Panc1 (cell line): ENCODE results near the gene UGDH. TPM values are rescaled to one million over a fixed set of nuclear protein-coding genes. Genes with fewer than 3 reads are reported as not detected.
"Not testable (repeated sequence)": the region's sequence is repeated elsewhere in the genome, so short reads cannot be mapped to it uniquely, and the experiment has no call there.

Experiments
- ATAC-seq: fragments of 200-7000 bp; cut with Tn5 transposase; 2 replicates; pipeline ENCODE4 v1.9.1; 2020; ENCODE audit warnings: mild to moderate bottlenecking, moderate library complexity
- BruUV-seq: library from RNA; stranded (reverse); fragments of 400-500 nt; replicated peaks from 2 replicates; lab custom pipeline; 2021; lab: Mats Ljungman, UMichigan
- CTCF ChIA-PET: fragments of 300-600 bp; sonication (Branson Sonifier 250); formaldehyde crosslinking; loops from one replicate; lab custom pipeline; 2022; ENCODE audit warnings: antibody characterized with exemption; lab: Charles Lee
- POLR2A ChIA-PET: fragments of 300-600 bp; sonication (Branson Sonifier 250); formaldehyde crosslinking; loops from one replicate; lab custom pipeline; 2022; ENCODE audit warnings: antibody characterized with exemption; lab: Charles Lee
- DNase-seq: peaks from one replicate; pipeline ENCODE4 v3.0.0-alpha.2; 2010; ENCODE audit warnings: low read depth, low spot score
- H3K27ac ChIP-seq: 2 replicates; pipeline ENCODE4 v1.5.1; 2011; ENCODE audit warnings: mild to moderate bottlenecking, low read length, inconsistent platforms
- H3K27me3 ChIP-seq: fragments of 200-500 bp; sonication (Bioruptor generic); 2 replicates; pipeline ENCODE4 v1.6.0; 2014; ENCODE audit warnings: low read length, inconsistent platforms; ENCODE audit not compliant: control insufficient read depth, insufficient read depth
- H3K36me3 ChIP-seq: fragments of 200-500 bp; sonication (Bioruptor generic); 2 replicates; pipeline ENCODE4 v1.5.1; 2014; ENCODE audit warnings: inconsistent platforms, mild to moderate bottlenecking, low read length, moderate library complexity; ENCODE audit not compliant: control insufficient read depth, insufficient read depth
- H3K4me1 ChIP-seq: 2 replicates; pipeline ENCODE4 v1.5.1; 2011; ENCODE audit warnings: inconsistent platforms, mild to moderate bottlenecking, low read length, moderate library complexity; ENCODE audit not compliant: control insufficient read depth, insufficient read depth
- H3K4me3 ChIP-seq, 2 experiments: 2 replicates each; pipeline ENCODE4 v1.5.1; 2011 to 2012; ENCODE audit warnings: low read depth in 2 of 2, low read length in 2 of 2, mild to moderate bottlenecking in 2 of 2, inconsistent platforms in 1 of 2, moderate library complexity in 1 of 2
- H3K9me3 ChIP-seq: fragments of 200-500 bp; sonication (Bioruptor generic); 2 replicates; pipeline ENCODE4 v1.5.1; 2014; ENCODE audit warnings: low read depth, mild to moderate bottlenecking, inconsistent platforms, low read length, moderate library complexity; ENCODE audit not compliant: control insufficient read depth, insufficient read depth
- CTCF ChIP-seq: fragments of 450-650 bp; IDR thresholded peaks from 2 replicates; pipeline ENCODE4 v1.5.1; 2017; ENCODE audit warnings: mild to moderate bottlenecking
- POLR2AphosphoS5 ChIP-seq: IDR thresholded peaks from 2 replicates; pipeline ENCODE4 v1.6.1; 2012; ENCODE audit warnings: mild to moderate bottlenecking, low read depth, low read length, moderate library complexity
- REST ChIP-seq, 2 experiments: IDR thresholded peaks; 2 replicates each; pipeline ENCODE4 v1.6.1; 2011 to 2012; ENCODE audit warnings: low read depth in 2 of 2, control low read depth in 1 of 2, low read length in 1 of 2, mild to moderate bottlenecking in 1 of 2, moderate library complexity in 1 of 2; ENCODE audit not compliant: insufficient read depth in 1 of 2
- SIN3A ChIP-seq: IDR thresholded peaks from 2 replicates; pipeline ENCODE4 v1.6.1; 2012; ENCODE audit warnings: low read depth, mild to moderate bottlenecking, low read length, moderate library complexity, borderline replicate concordance; ENCODE audit not compliant: insufficient read depth
- TCF7L2 ChIP-seq: IDR thresholded peaks from 2 replicates; pipeline ENCODE4 v1.6.1; 2011; ENCODE audit warnings: mild to moderate bottlenecking, low read depth, low read length, inconsistent platforms
- in situ Hi-C: cut with HindIII; loops from 2 replicates; pipeline ENCODE4 v1.10.0; 2016; ENCODE audit warnings: low sequenced_read_pairs, low pct_unique_long_range_greater_than_20kb
- intact Hi-C: fragments of 100-400 bp; cut with micrococcal nuclease; formaldehyde crosslinking; loops from one replicate; pipeline ENCODE4 v1.10.0; 2022; ENCODE audit not compliant: unreplicated experiment
- total RNA-seq: library from RNA; stranded (reverse); gene quantifications from one replicate; pipeline ENCODE4 v1.2.1, GENCODE V29; 2021; ENCODE audit not compliant: unreplicated experiment

Gene UGDH
- total RNA-seq, 1 experiment from 2014 or later: 373 TPM

GRCh38 chr4:39458505-39459300 lies 68.5 kb downstream of the UGDH start, which contains the start of the genes LIAS and RPL9:
LIAS (plus strand) TSS chr4:39459056; CDS start chr4:39459118, 62 bp downstream.
RPL9 (minus strand) TSS chr4:39458922; CDS start chr4:39458439, 483 bp downstream.
- in situ Hi-C loops (no loop called here), intact Hi-C loops (no loop called here)
- ATAC-seq: peak; percentile 96
- ChIA-PET POLR2A (no interaction called here), CTCF (no interaction called here)
- Histone ChIP-seq H3K27me3 (no peaks in the 10 kb centered on the region), H3K36me3 (peaks cover 44% of the 10 kb centered on the region), H3K4me1 (peaks cover 9% of the 10 kb centered on the region), H3K9me3 (no peaks in the 10 kb centered on the region), H3K4me3 (peak within 1 kb of the TSS; percentile 93 to 94), H3K27ac (peak within 1 kb of the TSS; percentile 96)
- DNase-seq: peak; percentile 96
- TF ChIP-seq CTCF (no peak), REST (IDR thresholded peaks at IDR 0.05; ENCODE audit: insufficient read depth in 1 of 2, low read depth in 2 of 2, low read length in 1 of 2) (no peak), SIN3A (no peak), POLR2AphosphoS5 (peak; percentile 97), TCF7L2 (0 out of 2 replicates have a peak, but pooled peaks have one; percentile 17)
- BruUV-seq: no TSS peak

GRCh38 chr4:39458161-39458504 lies 69.1 kb downstream of the UGDH start:
- peak overlapping the region; percentile 93 to 94 for H3K4me3 ChIP-seq
- CTCF ChIA-PET, H3K4me1 ChIP-seq, H3K9me3 ChIP-seq, DNase-seq, in situ Hi-C loops, intact Hi-C loops, POLR2A ChIA-PET, BruUV-seq, H3K27me3 ChIP-seq: not testable (repeated sequence)
- ATAC-seq: peak; percentile 7
- peaks cover 50% of the 10 kb centered on the region for H3K36me3 ChIP-seq
- H3K27ac ChIP-seq: peak overlapping the region; percentile 96
